ENCODE measurements around the gene SLC9A2. TPM values are rescaled to one million over a fixed set of nuclear protein-coding genes. Genes with fewer than 3 reads are reported as not detected.

Gene SLC9A2
- total and polyA plus RNA-seq, 10 of the 15 experiments (the other 5 are each of a cell fraction or from before 2014, with no cell fraction given): 0.13 to 1.2 (median 0.79) TPM

- TF ChIP-seq KDM1A (IDR thresholded peaks at IDR 0.05; ENCODE audit: borderline replicate concordance) (no peak), NR2C1 (IDR thresholded peaks at IDR 0.05) (no peak), YY1 (IDR thresholded peaks at IDR 0.05; ENCODE audit: low read depth, low read length) (no peak), IKZF2 (IDR thresholded peaks at IDR 0.05) (no peak), NFYB (IDR thresholded peaks at IDR 0.05; ENCODE audit: insufficient read depth, low read depth, low read length) (no peak), SIN3A (IDR thresholded peaks at IDR 0.05; ENCODE audit: low read depth, low read length) (no peak), MEF2A (IDR thresholded peaks at IDR 0.05; ENCODE audit: insufficient read depth, low read depth, low read length) (no peak), TBL1XR1 (IDR thresholded peaks at IDR 0.05; ENCODE audit: low read depth, low read length) (no peak), CHD1 (IDR thresholded peaks at IDR 0.05; ENCODE audit: low read depth, low read length) (no peak), PBX3 (IDR thresholded peaks at IDR 0.05; ENCODE audit: insufficient replicate concordance, low read depth, low read length) (no peak), ESRRA (IDR thresholded peaks at IDR 0.05; ENCODE audit: low read length) (no peak), MXI1 (IDR thresholded peaks at IDR 0.05; ENCODE audit: low read depth, low read length) (no peak), ASH2L (IDR thresholded peaks at IDR 0.05; ENCODE audit: borderline replicate concordance, low read depth) (no peak)
These were observed 48.8 kb downstream of the SLC9A2 start (continued) for GRCh38 chr2:102668171-102668570.

GRCh38 chr2:102669401-102669800 lies 50.0 kb downstream of the SLC9A2 start:
- Histone ChIP-seq H3K4me3 (no peak overlapping the region), H2AFZ (ENCODE audit: control insufficient read depth, low read depth, low read length) (no peak overlapping the region), H3K36me3 (ENCODE audit: control insufficient read depth in 2 of 2, insufficient read depth in 2 of 2, low read length in 1 of 2) (no peaks in the 10 kb centered on the region), H4K20me1 (ENCODE audit: control insufficient read depth, insufficient read depth) (no peaks in the 10 kb centered on the region), H3K4me1 (ENCODE audit: control insufficient read depth, insufficient read depth, low read length) (no peaks in the 10 kb centered on the region), H3K9me3 (replicated peaks; ENCODE audit: control insufficient read depth, insufficient read depth, low read length) (no peaks in the 10 kb centered on the region), H3K27ac (ENCODE audit: control insufficient read depth, insufficient read depth) (no peak overlapping the region), H3K9ac (ENCODE audit: control insufficient read depth, insufficient read depth, low read length) (no peak overlapping the region), H3K4me2 (ENCODE audit: control insufficient read depth, insufficient read depth) (no peak overlapping the region), H3K79me2 (ENCODE audit: control insufficient read depth, insufficient read depth, low read length) (no peaks in the 10 kb centered on the region), H3K27me3 (replicated peaks in 1 of 2; ENCODE audit: control insufficient read depth in 2 of 2, insufficient read depth in 2 of 2, low read length in 1 of 2) (no peaks in the 10 kb centered on the region; a peak in 1 of 4 replicates)
- 0% methylated on average over 1 of the region's 1 CpG for WGBS (ENCODE audit: insufficient coverage, insufficient replicate concordance, low lambda C conversion rate, missing lambda C conversion rate)
- DNase-seq (ENCODE audit: low read depth, low spot score) (no peak), ATAC-seq (peak; percentile 18; the same call in 2 of the 3 replicates), FAIRE-seq (no peak)
- no TSS peak for BruUV-seq (replicated peaks)
- POLR2A ChIA-PET: interaction anchor here (0.7 kb wide), 1 partner anchor 52 kb away, joined by 3 read pairs; no protein-coding TSS in a partner anchor
- intact Hi-C loops (cut with micrococcal nuclease; ENCODE audit: unreplicated experiment) (no loop called here), in situ Hi-C loops (cut with MboI) (no loop called here)
- RAD21 ChIA-PET (ENCODE audit: unreplicated experiment): no interaction called here
- CTCF ChIA-PET: no interaction called here
- SMC1A ChIA-PET (ENCODE audit: uncharacterized antibody, unreplicated experiment): no interaction called here
- TF ChIP-seq RELA (IDR thresholded peaks at IDR 0.05; ENCODE audit: borderline replicate concordance, partially characterized antibody) (no peak), IKZF2 (IDR thresholded peaks at IDR 0.05) (no peak), ZBTB4 (CRISPR knock-in tag; IDR thresholded peaks at IDR 0.05) (no peak), EGR1 (IDR thresholded peaks at IDR 0.05; ENCODE audit: borderline replicate concordance in 1 of 2, low read depth in 2 of 2, low read length in 2 of 2) (no peak), CEBPB (IDR thresholded peaks at IDR 0.05; ENCODE audit: borderline replicate concordance in 1 of 2, low read depth in 2 of 2, low read length in 2 of 2) (no peak), PBX3 (IDR thresholded peaks at IDR 0.05; ENCODE audit: insufficient replicate concordance, low read depth, low read length) (no peak)

Data from GM12878 (cell line).